Midbrain (tissue), 1 donor: ENCODE data around the gene GREM2.

Experiments
- DNase-seq: peaks from one replicate; lab custom pipeline; 2025; lab: John Stamatoyannopoulos, UW

Gene GREM2

DNA sequence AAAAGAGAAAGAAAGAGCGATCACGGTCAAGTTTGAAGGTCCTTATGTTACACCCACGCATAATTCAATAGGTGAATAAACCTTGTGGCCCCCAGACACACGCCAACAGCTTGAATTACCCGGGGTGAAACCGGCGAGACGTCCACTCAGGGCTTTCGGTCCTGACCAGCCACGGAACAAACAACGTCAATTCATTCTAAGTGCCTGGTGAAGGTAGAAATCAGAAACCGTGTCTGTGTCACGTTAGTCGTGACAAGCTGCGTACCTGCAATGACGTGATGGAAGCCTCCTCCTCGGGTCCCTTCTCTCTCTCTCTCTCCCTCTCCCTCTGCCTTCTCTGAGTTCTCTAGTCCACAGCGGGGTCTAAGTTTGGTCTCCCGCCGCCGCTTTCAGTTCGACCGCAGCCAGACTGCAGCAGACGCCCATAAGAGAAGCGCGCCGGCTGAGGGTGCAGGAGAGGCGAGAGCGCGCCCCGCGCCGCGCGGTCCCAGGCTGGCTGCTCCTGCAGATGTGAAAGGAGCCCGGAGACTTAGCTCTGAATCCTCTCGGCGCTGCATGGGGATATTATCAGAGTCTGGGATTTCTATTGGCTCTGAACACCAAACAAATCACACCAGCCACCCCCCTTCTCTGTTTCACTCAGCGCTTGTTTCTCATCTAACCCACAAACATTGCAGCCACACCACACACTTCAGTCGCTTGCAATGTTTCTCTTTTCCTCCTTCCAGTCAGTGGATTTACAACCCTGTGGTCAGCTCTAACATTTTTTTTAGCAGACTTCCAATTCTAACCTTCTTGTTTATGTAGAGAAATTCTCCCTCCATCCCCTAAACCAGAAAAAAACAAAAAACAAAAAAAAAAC is at the start of gene GREM2:
TSS of gene GREM2 (minus strand) at position 537 of the 862 bp plus-strand sequence. CDS start 118,680 bp downstream, outside the sequence.
- DNase-seq: peak; percentile 52

GRCh38 chr1:240658312-240658960 is 46.5 kb upstream of the GREM2 start:
- no peak for DNase-seq

DNA sequence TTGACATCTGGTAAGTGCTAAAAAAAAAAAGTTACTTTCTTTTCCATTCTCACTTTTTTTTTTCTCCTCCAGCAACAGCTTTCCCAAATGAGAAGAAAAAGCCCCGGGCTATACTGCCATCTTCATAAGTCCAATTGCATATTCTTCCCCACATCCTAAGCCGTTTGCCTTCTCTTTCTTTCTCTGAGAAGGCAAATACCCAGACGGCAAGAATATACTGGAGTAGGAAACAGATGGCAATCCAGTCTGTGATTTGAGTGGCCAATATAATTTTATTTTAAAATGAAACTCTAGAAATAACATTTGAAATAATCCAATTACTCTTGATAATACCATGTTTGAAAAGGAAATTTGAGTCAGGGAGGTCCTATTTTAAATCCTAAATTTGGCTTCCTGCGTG is 44.6 kb upstream of the GREM2 start:
- DNase-seq: no peak

GRCh38 chr1:240652961-240653409 is 41.0 kb upstream of the GREM2 start:
- DNase-seq: no peak

GRCh38 chr1:240652549-240652948 is 40.6 kb upstream of the GREM2 start:
- DNase-seq: no peak

GRCh38 chr1:240650877-240651276 is 38.9 kb upstream of the GREM2 start:
- DNase-seq: no peak

- DNase-seq: no peak
Observed at GRCh38 chr1:240649733-240650721, 38.1 kb upstream of the GREM2 start.

DNA sequence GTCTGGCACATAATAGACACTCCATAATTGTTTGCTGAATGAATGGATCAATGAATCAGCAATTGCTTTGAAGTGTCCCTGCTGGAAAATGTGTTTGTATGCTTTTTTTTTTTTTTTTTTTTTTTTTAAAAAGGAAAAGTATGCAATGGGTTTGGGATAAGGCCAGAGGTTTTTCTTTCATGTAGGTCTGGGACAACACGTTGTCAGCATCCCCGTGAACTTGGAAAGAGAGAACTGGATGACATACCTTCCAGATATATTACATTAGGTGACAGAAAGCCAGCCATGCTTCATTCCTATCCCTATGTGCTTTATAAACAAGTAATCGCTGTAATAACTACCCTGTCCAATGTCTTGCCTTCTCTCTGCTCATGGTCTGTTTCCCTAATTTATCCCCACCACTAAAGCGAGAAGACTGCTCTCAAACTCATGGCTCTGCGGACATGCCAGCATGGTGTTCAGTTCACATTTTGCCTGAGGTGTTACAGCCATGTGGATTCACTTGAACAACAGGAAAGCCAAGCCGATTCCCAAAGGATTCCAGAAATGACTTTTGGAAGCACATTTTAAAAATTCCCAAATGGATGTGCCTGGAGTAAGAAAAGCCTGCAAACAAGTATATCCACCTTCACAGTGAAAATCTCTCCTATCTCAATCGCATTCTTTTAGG is 34.8 kb upstream of the GREM2 start:
- DNase-seq: no peak

DNA sequence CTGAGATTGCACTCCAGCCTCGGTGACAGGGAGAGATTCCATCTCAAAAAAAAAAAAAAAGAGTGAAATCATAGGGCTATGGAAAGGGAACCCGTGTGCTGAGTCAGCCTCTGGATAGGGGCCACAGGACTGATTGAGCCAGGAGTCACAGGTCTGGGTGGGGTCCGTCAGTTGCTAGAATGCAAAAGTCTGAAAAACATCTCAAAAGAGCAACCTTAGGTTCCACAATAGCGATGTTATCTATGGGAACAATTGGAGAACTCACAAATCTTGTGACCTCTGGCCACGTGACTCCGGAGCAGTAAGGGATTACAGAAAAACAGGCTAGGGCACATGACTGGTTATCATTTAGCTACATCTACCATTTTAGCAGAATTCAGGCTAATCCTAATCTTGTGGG is 32.8 kb upstream of the GREM2 start:
- no peak for DNase-seq

DNA sequence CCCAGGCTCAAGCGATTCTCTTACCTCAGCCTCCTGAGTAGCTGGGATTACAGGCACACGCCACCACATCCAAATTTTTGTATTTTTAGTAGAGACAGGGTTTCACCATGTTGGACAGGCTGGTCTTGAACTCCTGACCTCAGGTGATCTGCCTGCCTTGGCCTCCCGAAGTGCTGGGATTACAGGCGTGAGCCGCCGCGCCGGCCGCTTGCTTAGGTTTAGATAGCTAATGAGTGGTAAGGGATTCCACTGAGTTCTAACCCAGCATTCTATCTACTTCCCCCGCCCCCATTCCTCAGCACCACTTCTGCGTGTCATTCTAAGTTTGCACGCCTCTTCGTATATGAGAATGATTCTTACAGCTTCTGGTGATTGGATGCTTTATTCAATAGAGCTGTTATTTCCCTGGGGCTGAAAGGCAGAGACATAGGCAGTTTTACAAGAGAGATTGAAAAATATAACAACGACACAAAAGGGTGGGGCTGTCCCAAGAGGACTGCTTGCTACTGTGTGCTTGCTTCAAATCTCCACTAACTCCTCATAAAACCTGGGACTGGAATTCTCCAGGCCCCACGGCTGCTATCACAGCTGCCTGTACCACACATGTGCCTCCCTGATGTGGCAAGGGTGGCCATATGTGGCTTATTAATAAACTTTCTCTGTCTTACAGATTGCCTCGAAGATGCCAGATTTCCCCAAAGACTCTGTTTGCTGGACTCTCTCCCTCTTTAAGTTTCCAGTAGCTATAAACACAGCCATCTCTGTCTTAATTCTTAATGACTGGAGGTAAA is 23.7 kb upstream of the GREM2 start:
- DNase-seq: no peak

- DNase-seq: no peak
Observed at GRCh38 chr1:240630409-240630808, 18.5 kb upstream of the GREM2 start.

DNA sequence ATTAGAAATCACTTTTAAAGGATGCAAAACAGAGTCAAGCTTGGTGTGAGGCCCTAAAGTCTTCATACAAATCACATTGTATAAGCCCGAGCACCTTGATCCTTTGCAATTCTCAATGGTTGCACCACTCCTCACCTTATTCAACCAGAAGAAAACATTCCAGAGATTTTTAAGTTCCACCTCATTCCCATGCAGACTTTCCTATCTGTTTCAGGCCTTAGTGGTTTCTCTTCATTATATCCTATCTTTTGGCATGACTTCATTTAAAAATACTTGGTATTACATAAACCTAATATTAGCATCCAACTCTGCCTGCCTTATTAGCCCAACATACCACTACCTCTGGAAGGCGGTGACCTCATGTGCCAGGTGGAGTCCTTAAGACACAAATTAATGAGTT is 9.3 kb upstream of the GREM2 start:
- DNase-seq: no peak

GRCh38 chr1:240619906-240620621 is 8.1 kb upstream of the GREM2 start:
- DNase-seq: no peak

DNA sequence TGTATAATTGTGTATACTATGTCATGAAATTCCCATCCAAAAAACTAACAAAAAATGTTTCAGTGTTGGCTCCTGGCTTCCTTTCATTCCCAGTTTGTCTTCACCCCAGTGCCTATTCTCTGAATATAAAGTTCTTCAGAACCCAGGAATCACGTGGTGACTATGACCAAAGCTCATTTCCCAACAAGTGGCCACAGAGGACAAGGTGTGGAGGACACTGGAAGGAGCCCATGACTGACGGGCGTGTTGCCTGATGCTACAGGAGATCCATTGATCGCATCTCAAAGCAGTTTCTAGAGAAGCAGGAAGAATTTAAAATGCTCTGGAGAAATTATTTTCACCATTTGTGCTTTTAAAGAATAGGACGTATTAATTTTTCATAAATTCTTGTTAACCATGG is 7.4 kb upstream of the GREM2 start:
- no peak for DNase-seq

- no peak for DNase-seq
Observed at GRCh38 chr1:240618946-240619345, 7.0 kb upstream of the GREM2 start.

GRCh38 chr1:240616018-240616417 is 4.1 kb upstream of the GREM2 start:
- DNase-seq: no peak

- DNase-seq: no peak
Observed at GRCh38 chr1:240613356-240614142, 1.6 kb upstream of the GREM2 start.

DNA sequence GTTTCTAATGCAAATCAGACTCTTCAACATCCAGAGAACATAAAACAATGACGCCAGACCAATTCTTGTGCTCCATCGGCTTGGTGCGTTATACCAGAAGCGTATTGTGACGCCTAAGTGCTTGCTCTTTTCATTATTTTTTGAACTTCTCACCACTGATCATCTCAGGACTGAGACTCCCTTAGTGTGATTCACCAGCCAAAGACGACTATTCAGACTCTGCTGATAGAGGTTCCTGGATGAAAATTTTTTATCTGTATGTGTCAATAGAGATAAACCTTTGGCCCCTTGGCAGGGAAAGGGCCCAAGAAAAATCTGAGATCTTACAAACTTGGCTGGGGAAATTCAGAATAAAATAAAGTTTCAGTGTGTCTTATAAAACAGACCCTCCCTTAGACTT is 856 bp upstream of the GREM2 start:
- DNase-seq: no peak

GRCh38 chr1:240611228-240611618 is 732 bp downstream of the GREM2 start:
- DNase-seq: no peak
